Lower leg skin (tissue), 3 donors: ENCODE measurements around the gene SAMD9L.

Experiments used
- CTCF ChIP-seq, 3 donors: fragments of 450-650 bp; IDR thresholded peaks; one replicate each; pipeline ENCODE4 v1.5.1; 2016; ENCODE audit warnings: antibody characterized with exemption in 3 of 3, mild to moderate bottlenecking in 3 of 3, moderate library complexity in 2 of 3
- POLR2A ChIP-seq, 2 donors: fragments of 450-650 bp; IDR thresholded peaks; one replicate each; pipeline ENCODE4 v1.6.1; 2016 to 2017; ENCODE audit warnings: antibody characterized with exemption in 2 of 2, mild to moderate bottlenecking in 1 of 2, moderate library complexity in 1 of 2

- TF ChIP-seq CTCF (IDR thresholded peaks at IDR 0.05) = no peak
- no peak for TF ChIP-seq POLR2A (IDR thresholded peaks at IDR 0.05)
Observed at GRCh38 chr7:93138576-93138975, 9.6 kb downstream of the SAMD9L start.
